ENCODE data around the gene SND1.

The SND1 gene

DNA sequence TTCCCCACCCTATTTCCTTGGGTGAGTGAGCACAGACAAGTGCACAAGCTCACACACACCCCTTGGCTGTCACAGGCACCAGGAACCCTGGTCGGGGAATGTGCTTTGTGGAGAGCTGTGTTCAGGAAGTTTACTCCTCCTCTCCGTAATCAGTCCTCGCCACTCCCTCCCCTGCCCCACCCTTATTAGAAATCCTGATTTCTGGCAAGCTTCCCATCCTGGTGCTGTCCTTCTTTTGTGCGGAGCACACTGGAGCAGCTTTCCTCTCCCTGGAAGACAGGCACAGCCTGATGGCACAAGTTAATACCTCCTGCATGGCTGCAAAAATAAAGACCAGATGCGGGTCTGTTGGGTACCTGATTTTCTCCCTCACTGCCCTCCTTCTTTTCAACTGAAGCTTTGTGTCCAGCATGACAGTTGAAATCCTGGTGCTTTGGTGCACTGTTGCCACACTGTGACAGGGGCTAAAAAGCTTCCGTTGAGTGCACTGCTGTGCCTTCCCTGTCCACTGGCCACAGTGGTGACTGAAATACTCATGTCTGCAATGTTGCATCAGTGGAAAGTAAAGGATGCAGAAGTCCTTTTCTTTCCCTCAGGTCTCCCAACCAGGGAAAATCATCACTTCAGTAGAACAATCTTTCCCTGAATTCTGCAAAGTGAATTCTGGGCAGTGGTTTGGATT is 324.2 kb downstream of the SND1 start:
- H3K4me3 ChIP-seq (ENCODE audit: low read depth, low read length) = no peak overlapping the region
- no peak for TF ChIP-seq CTCF (IDR thresholded peaks at IDR 0.05; ENCODE audit: low read depth, low read length)

- no peak overlapping the region for H3K4me3 ChIP-seq (ENCODE audit: low read depth, low read length)
- TF ChIP-seq CTCF (IDR thresholded peaks at IDR 0.05; ENCODE audit: low read depth, low read length) = no peak
Observed at GRCh38 chr7:127976738-127977120, 324.7 kb downstream of the SND1 start.

GRCh38 chr7:127978421-127978820 is 326.4 kb downstream of the SND1 start:
- no peak overlapping the region for H3K4me3 ChIP-seq (ENCODE audit: low read depth, low read length)
- no peak for TF ChIP-seq CTCF (IDR thresholded peaks at IDR 0.05; ENCODE audit: low read depth, low read length)

DNA sequence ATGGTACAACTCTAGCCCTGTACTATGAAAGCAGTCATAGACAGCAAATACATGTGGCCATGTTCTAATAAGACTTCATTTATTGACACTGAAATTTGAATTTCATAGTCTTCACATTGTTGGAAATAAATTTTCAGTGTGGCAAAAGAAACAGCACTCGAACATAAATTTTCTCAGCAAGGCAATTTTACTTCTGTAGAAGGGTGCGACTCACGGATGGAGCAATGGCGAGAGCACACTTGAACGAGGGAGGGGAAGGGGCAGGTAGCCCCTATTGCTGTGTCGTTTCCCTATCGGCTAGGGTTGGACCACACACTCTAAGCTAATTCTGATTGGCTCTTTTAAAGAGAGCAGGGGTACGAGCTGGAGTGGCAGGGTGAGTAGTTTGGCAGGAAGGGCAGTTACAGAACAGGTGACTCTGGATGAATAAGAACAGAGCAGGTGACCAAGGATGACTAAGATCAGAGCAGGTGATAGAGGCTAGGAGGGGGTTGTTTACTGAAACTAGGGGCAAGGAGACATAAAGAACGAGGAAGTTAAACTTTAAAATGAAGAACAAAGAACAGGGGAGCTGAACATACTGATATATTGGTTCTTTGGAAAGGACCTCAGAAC is 327.2 kb downstream of the SND1 start:
- no peak overlapping the region for H3K4me3 ChIP-seq (ENCODE audit: low read depth, low read length)
- no peak for TF ChIP-seq CTCF (IDR thresholded peaks at IDR 0.05; ENCODE audit: low read depth, low read length)

- no peak for TF ChIP-seq CTCF (IDR thresholded peaks at IDR 0.05; ENCODE audit: low read depth, low read length)
- no peak overlapping the region for H3K4me3 ChIP-seq (ENCODE audit: low read depth, low read length)
Observed at GRCh38 chr7:127979728-127980126, 327.7 kb downstream of the SND1 start.

- no peak overlapping the region for H3K4me3 ChIP-seq (ENCODE audit: low read depth, low read length)
- no peak for TF ChIP-seq CTCF (IDR thresholded peaks at IDR 0.05; ENCODE audit: low read depth, low read length)
Observed at GRCh38 chr7:127980901-127981300, 328.9 kb downstream of the SND1 start.

DNA sequence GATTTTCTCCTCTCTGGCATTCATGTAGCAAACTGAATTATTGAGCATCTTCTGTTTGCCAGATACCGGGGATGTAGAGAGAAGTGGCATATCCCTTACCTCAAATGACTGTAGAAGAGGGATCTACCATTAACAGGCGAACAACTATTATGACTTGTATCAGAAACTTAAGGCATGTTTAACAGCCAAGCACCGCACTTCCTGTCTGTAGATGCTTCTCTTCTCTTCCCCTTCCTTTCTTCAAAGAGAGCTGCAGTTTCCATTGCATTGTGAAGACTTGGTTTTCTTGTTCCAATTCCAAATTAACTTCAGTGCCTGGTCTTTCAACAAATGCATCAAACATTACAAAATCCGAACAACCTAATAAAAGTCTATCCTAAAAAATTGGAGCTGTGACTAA is 330.0 kb downstream of the SND1 start:
- no peak overlapping the region for H3K4me3 ChIP-seq (ENCODE audit: low read depth, low read length)
- no peak for TF ChIP-seq CTCF (IDR thresholded peaks at IDR 0.05; ENCODE audit: low read depth, low read length)
